B cell (primary cell): ENCODE measurements around the gene KLHL10. TPM values are rescaled to one million over a fixed set of nuclear protein-coding genes. Genes with fewer than 3 reads are reported as not detected.
A peak's percentile ranks its signal among the peaks of the same experiment; 100 is the strongest.

Source experiments
- ATAC-seq: fragments of 200-7000 bp; cut with Tn5 transposase; one replicate; pipeline ENCODE4 v1.10.0; 2021; ENCODE audit warnings: low read depth, mild to moderate bottlenecking, moderate number of reproducible peaks, moderate library complexity
- CTCF ChIA-PET: fragments of 350-600 bp; sonication (Branson Sonifier 250); formaldehyde crosslinking; loops from one replicate; lab custom pipeline; 2021; ENCODE audit warnings: antibody characterized with exemption, inconsistent platforms; lab: Charles Lee
- POLR2A ChIA-PET: fragments of 350-600 bp; sonication (Branson Sonifier 250); formaldehyde crosslinking; loops from one replicate; lab custom pipeline; 2021; ENCODE audit warnings: antibody characterized with exemption; lab: Charles Lee
- DNase-seq: peaks from one replicate; pipeline ENCODE4 v3.0.0; 2013
- H2AFZ ChIP-seq: 2 replicates; pipeline ENCODE4 v1.6.1; 2012; ENCODE audit warnings: mild to moderate bottlenecking, low read depth, low read length; ENCODE audit not compliant: insufficient read depth, poor library complexity, severe bottlenecking
- H3K27ac ChIP-seq, 2 donors: 1 replicate in 1 of 2; 2 replicates in 1 of 2; pipeline ENCODE4 v1.5.1; 2012 to 2013; ENCODE audit warnings: low read length in 2 of 2, mild to moderate bottlenecking in 2 of 2, moderate library complexity in 1 of 2
- H3K27me3 ChIP-seq, 4 experiments: fragments of 200-600 bp in 1 of 4; sonication (generic) in 1 of 4; replicated peaks in 1 of 4; 1 replicate in 2 of 4; 2 replicates in 2 of 4; pipeline versions ENCODE4 v1.6.1 to v1.7.0; 2013 to 2016; ENCODE audit warnings: low read length in 3 of 4, mild to moderate bottlenecking in 2 of 4, mixed read lengths in 1 of 4, moderate library complexity in 1 of 4; ENCODE audit not compliant: insufficient read depth in 4 of 4, control insufficient read depth in 3 of 4; ENCODE audit errors: control extremely low read depth in 1 of 4
- H3K36me3 ChIP-seq, 2 experiments: replicated peaks in 1 of 2; 1 replicate in 1 of 2; 2 replicates in 1 of 2; pipeline versions ENCODE4 v1.6.1 to v1.7.1; 2013; ENCODE audit warnings: low read length in 1 of 2; ENCODE audit not compliant: insufficient read depth in 2 of 2, control insufficient read depth in 1 of 2; ENCODE audit errors: control extremely low read depth in 1 of 2, extremely low read depth in 1 of 2
- H3K4me1 ChIP-seq, 2 donors: fragments of 200-600 bp in 1 of 2; sonication (generic) in 1 of 2; 1 replicate in 1 of 2; 2 replicates in 1 of 2; pipeline versions ENCODE4 v1.5.1 to v1.6.1; 2013 to 2017; ENCODE audit warnings: low read length in 2 of 2; ENCODE audit not compliant: control insufficient read depth in 2 of 2, insufficient read depth in 2 of 2
- H3K4me2 ChIP-seq: replicated peaks from 2 replicates; pipeline ENCODE3; 2012; ENCODE audit warnings: mild to moderate bottlenecking, low read depth, low read length; ENCODE audit not compliant: poor library complexity, severe bottlenecking
- H3K4me3 ChIP-seq, 5 experiments: fragments of 200-600 bp in 1 of 5; sonication (generic) in 1 of 5; 1 replicate in 3 of 5; 2 replicates in 2 of 5; pipeline versions ENCODE4 v1.5.1 to v1.7.0; 2011 to 2016; ENCODE audit warnings: low read length in 4 of 5, mild to moderate bottlenecking in 4 of 5, low read depth in 2 of 5, control low read depth in 1 of 5, moderate library complexity in 1 of 5; ENCODE audit not compliant: insufficient read depth in 1 of 5; ENCODE audit errors: control extremely low read depth in 1 of 5, extremely low read depth in 1 of 5
- H3K79me2 ChIP-seq: fragments of 200-600 bp; sonication (generic); one replicate; pipeline ENCODE4 v1.6.0; 2016; ENCODE audit warnings: low read length; ENCODE audit not compliant: control insufficient read depth, insufficient read depth
- H3K9ac ChIP-seq: fragments of 200-600 bp; sonication (generic); 2 replicates; pipeline ENCODE4 v1.6.1; 2017; ENCODE audit warnings: mild to moderate bottlenecking, low read length, moderate library complexity
- H3K9me3 ChIP-seq, 3 donors: one replicate each; pipeline versions ENCODE4 v1.6.1 to v1.7.1; 2013; ENCODE audit warnings: low read length in 2 of 3; ENCODE audit not compliant: control insufficient read depth in 2 of 3, insufficient read depth in 1 of 3; ENCODE audit errors: control extremely low read depth in 1 of 3
- H4K20me1 ChIP-seq: 2 replicates; pipeline ENCODE4 v1.6.0; 2012; ENCODE audit warnings: mild to moderate bottlenecking, low read length; ENCODE audit not compliant: insufficient read depth, control insufficient read depth, poor library complexity, severe bottlenecking
- H3K27ac Mint-ChIP-seq: one replicate; pipeline ENCODE4 v1.8.0; 2021; ENCODE audit warnings: mixed read lengths
- H3K27me3 Mint-ChIP-seq: one replicate; pipeline ENCODE4 v1.8.0; 2021; ENCODE audit warnings: mixed read lengths
- H3K4me1 Mint-ChIP-seq: one replicate; pipeline ENCODE4 v1.8.0; 2021; ENCODE audit warnings: mixed read lengths
- H3K4me3 Mint-ChIP-seq: one replicate; pipeline ENCODE4 v1.8.0; 2021; ENCODE audit warnings: mixed read lengths
- H3K9me3 Mint-ChIP-seq: one replicate; pipeline ENCODE4 v1.8.0; 2022; ENCODE audit warnings: mixed read lengths; ENCODE audit not compliant: insufficient read depth
- CTCF ChIP-seq: fragments of 200-600 bp; IDR thresholded peaks from one replicate; pipeline ENCODE4 v1.8.0; 2022; ENCODE audit warnings: antibody characterized with exemption, mild to moderate bottlenecking
- EZH2 ChIP-seq: IDR thresholded peaks from 2 replicates; pipeline ENCODE4 v1.6.1; 2012; ENCODE audit warnings: borderline replicate concordance, low read depth, mild to moderate bottlenecking, moderate library complexity, low read length; ENCODE audit not compliant: insufficient read depth, poor library complexity, severe bottlenecking
- WGBS: methylation state at CpG from one replicate; pipeline ENCODE4 v1.1.5; 2013; ENCODE audit warnings: missing lambda C conversion rate; ENCODE audit not compliant: insufficient coverage; 5-methylcytosine and 5-hydroxymethylcytosine counted together
- intact Hi-C: fragments of 100-400 bp; cut with micrococcal nuclease; formaldehyde crosslinking; loops from one replicate; pipeline ENCODE4 v1.10.0; 2022
- polyA plus RNA-seq: library from polyadenylated mRNA; depleted of rRNA; stranded (reverse); fragments of >200 nt; gene quantifications from 2 replicates; pipeline ENCODE4 v1.2.3, GENCODE V29; 2012
- total RNA-seq, 2 donors: library from RNA; stranded (reverse); fragments of 120-200 nt in 1 of 2; gene quantifications; 1 replicate in 1 of 2; 2 replicates in 1 of 2; pipeline versions ENCODE4 v1.2.3 to v1.2.4, GENCODE V29; 2013 to 2022

KLHL10 gene
- total and polyA plus RNA-seq, 2 donors (not counting 1 experiment from before 2014, with no cell fraction given), result 0.12 to 0.37 TPM

- H3K9me3 Mint-ChIP-seq, result no peaks in the 10 kb centered on the region
- peak within 1 kb of the TSS; percentile 92 for H3K4me3 Mint-ChIP-seq
- peaks cover 13% of the 10 kb centered on the region for H3K4me1 Mint-ChIP-seq
- ATAC-seq (peak; percentile 86), DNase-seq (peak; percentile 72)
- Histone ChIP-seq H3K27me3 (peaks cover 0 to 13% (median 0%) of the 10 kb centered on the region in 4 experiments), H3K27ac (peak within 1 kb of the TSS in 1 of 2 donors; percentile 62), H3K4me2 (peak within 1 kb of the TSS; percentile 90), H3K4me3 (peak within 1 kb of the TSS; percentile 21 to 80 (median 67)), H3K4me1 (peaks cover 12 to 14% of the 10 kb centered on the region in 2 donors), H3K79me2 (peaks cover 7% of the 10 kb centered on the region), H2AFZ (peak within 1 kb of the TSS; percentile 97), H3K9ac (peak within 1 kb of the TSS; percentile 88), H3K36me3 (peaks cover 0 to 15% of the 10 kb centered on the region in 2 experiments), H4K20me1 (no peaks in the 10 kb centered on the region), H3K9me3 (no peaks in the 10 kb centered on the region)
- WGBS, result under 1% methylated on average over 50 of the region's 72 CpGs
- CTCF ChIA-PET, result no interaction called here
- H3K27me3 Mint-ChIP-seq, result no peaks in the 10 kb centered on the region
- peak within 1 kb of the TSS; percentile 85 for H3K27ac Mint-ChIP-seq
- POLR2A ChIA-PET, result interaction anchor here (0.7 to 1.1 kb wide), 2 partner anchors 29 to 1932 kb away, joined by 3 to 4 read pairs; partner anchors contain the start of gene KLHL11
- TF ChIP-seq CTCF, result no peak
- no peak for TF ChIP-seq EZH2
- intact Hi-C loops, result loop anchor here (1.0 kb wide), 2 partner anchors 25 to 29 kb away; partner anchors contain the start of genes KLHL11 and P3H4
These were observed 1.6 kb upstream of the KLHL10 start, which contains the start of gene NT5C3B for GRCh38 chr17:41835800-41836549. Gene NT5C3B (minus strand): TSS chr17:41836232. CDS start chr17:41836193, 39 bp downstream.
